ENCODE data around the gene UNC50. TPM values are rescaled to one million over a fixed set of nuclear protein-coding genes. Genes with fewer than 3 reads are reported as not detected.

UNC50 gene, protein sequence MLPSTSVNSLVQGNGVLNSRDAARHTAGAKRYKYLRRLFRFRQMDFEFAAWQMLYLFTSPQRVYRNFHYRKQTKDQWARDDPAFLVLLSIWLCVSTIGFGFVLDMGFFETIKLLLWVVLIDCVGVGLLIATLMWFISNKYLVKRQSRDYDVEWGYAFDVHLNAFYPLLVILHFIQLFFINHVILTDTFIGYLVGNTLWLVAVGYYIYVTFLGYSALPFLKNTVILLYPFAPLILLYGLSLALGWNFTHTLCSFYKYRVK
- 30.2 and 39.1 TPM in 2 replicates for total RNA-seq

DNA sequence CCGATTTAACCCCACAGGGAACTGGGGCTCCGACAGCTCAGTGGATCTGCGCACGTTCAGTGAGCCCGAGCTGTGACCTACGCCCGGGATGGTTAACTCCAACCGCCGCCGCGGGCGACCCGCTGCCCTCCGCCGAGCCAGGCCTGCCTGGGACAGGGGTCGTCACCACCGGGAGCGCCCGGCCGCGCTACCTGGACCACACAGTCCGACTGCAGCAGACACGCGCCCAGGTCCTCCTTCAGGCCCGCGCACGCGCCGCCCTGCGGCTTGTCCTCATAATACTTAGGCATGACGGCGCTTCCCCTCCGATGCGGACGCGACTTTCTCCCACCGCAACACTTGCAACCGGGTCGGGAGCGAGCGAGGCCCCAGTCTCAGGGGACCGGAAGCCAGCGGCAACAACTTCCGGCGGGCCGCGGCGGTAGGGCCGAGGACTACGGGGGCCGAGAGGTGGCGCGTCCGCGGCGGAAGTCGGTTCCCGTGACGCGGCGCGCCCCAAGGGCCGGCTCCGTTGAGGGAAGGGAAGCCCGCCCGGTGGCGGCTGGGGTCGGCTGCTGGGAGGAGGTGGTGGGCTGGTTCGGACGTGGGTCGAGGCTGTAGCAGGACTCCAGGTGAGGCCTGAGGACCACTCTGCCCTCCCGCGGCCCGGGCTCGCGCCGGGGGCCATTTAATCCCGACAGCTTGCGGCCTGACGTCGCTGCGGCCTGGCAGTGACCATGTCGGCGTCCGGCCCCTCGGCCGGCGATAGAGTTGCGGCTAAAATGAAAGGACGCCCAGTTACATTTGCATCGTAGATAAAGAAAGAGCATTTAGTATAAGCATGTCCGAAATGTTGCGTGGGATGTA lies at the start of gene UNC50, which contains the start of gene COA5:
Gene UNC50 (plus strand): TSS at position 474 of the 846 bp plus-strand sequence. CDS start 1,171 bp downstream, outside the sequence.
Gene COA5 (minus strand): TSS at position 397 of the 846 bp plus-strand sequence. CDS start 107 bp downstream, at position 290.
- peak; percentile 78 to 95 for DNase-seq (ENCODE audit: low read depth in 2 of 2)

DNA sequence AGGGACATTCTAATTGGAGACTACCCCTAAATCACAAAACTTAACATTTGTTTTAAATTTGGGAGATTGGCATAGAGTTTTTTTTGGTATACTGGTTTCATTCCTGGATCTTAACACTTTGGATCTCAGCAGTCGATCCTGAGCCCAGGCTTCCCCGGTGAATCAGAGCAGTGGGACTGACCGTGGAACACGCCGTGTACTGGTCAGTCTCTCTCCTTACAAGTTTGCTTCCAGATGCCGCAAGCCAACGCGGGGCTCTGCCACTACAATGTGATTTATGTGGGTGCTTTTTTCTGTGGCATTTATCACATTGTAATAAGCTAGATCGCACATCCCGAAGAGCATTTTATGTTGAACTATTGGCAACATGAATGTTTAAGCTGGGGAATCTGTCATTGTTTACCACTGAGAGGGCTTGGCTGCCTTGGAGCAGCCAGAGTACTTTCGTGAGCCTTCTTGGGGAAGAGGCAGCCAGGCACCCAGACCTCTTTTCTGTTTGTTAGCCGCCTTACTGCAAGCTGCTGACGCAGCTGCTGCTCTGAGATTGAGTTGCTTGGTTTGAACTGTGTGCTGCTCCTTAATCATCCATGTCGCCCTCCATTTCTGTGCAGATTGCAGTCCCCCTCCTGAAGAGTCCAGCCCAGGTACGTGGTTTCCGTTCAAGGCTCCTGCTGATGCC lies 49.4 kb upstream of the UNC50 start:
- DNase-seq (ENCODE audit: low read depth in 2 of 2) = no peak

DNA sequence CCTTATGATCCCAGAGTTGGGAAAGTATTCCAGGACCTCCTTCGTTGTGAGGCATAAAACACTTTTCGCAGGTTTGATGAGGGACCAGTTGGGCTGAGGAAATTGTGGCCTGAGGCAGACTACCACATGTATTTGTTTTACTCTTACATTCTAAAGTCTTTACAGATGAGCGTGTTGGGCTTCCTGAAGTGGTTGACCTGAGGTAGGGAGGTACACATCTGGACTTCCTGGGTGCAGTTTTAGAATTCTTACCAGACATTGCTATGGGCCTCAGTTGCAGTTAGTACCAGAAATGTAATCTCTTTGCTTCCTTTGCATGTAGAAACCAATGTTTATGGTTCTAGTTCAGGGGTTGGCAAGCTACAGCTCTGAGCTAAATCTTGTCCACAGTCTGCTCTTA lies 48.8 kb upstream of the UNC50 start:
- DNase-seq (ENCODE audit: low read depth in 2 of 2) = no peak

DNA sequence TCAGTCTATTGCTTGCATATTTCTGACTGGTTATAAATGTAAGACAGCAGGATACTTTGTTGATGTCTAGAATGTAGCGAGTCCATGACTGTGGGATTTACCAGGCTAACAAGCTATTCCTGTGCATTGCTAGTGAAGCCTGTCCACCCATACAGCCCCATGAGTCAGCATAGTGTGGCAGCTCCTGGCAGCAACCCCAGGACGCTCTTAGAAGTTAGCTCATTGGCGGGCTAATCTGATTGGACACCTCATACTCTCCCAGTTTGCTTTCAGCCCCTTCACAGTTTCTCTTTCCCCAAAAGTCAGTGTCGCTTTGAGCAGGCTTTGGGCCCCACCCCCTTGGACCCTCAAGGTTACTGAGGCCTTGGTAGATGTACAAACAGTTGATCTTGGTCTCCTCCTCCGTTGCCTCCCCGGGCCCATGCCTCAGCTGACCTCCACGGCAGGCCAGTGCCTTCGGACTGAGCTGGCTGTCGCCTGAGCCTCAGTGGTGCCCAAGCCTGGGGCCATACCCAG lies 48.1 kb upstream of the UNC50 start:
- DNase-seq (ENCODE audit: low read depth in 2 of 2) = peak in 1 of 2 donors; percentile 11

DNA sequence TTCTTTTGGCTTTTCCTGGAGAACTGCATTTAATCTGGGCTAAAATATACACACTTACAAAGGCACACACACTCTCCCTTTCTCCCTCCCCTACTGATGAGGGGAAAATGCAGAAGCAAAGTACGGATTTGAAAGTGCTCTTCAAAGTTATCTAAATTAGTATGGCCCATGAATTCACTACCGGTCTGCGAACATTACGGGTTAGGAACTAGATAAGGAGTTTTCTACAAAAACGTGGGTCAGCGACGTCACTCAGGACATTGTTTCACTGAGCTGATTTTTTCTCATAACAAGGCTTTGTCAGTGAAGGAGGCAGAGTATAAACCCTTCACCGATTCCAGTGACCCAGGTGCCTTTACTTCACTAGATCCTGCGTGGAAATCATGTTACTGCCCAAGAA lies 47.4 kb upstream of the UNC50 start:
- no peak for DNase-seq (ENCODE audit: low read depth in 2 of 2)

DNA sequence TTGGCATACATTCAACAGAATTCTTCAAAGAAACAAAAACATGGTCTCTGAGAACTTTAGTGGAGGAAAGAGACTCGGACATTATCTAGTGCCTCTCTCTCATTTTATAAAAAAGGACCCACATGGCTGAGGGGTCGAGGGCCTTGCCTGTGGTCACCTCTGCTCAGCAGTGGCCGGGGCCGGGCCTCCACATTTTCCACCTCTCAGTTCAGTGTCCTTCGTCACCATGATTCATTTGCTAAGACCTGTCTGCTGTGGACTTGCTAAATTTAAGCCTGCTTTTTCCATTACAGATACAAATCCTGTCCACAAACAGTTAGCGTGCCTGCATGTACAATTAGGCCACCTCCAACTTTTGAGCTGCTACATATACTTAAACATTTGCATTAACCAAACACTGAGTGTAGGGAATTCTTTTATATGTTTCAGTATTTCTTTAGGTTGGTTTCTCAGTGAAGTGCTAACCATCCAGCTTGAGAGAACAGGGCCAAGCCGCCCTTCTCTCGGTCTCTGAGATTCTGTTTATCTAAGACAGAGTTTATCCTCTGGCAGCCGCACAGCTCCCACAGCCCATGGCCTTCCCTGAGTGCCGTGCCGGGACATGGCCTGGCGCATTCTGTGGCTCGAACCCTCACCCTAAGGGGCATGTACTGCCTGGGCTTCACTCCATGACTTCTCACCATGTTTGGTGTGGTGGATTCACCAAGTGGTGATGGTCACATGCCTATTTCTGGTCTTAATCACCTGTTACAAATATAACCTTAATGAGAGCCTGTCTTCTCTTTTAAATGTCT lies 46.3 kb upstream of the UNC50 start:
- DNase-seq (ENCODE audit: low read depth in 2 of 2) = no peak

DNA sequence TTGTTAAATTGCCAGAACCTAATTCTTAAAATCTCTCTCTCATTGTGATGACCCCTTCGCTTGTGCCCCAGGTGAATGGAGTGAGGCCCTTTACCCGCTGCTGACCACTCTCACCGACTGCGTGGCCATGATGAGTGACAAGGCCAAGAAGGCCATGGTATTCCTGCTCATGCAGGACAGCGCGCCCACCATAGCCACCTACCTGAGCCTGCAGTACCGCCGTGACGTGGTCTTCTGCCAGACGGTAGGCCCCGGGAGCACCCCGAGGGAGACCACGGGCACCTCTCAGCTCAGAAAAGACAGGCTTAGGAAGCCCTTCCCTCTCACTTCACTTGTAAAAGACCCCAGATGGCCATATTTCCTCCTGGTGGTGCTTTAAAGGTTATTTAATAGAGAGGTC lies 45.0 kb upstream of the UNC50 start:
- DNase-seq (ENCODE audit: low read depth in 2 of 2) = no peak

DNA sequence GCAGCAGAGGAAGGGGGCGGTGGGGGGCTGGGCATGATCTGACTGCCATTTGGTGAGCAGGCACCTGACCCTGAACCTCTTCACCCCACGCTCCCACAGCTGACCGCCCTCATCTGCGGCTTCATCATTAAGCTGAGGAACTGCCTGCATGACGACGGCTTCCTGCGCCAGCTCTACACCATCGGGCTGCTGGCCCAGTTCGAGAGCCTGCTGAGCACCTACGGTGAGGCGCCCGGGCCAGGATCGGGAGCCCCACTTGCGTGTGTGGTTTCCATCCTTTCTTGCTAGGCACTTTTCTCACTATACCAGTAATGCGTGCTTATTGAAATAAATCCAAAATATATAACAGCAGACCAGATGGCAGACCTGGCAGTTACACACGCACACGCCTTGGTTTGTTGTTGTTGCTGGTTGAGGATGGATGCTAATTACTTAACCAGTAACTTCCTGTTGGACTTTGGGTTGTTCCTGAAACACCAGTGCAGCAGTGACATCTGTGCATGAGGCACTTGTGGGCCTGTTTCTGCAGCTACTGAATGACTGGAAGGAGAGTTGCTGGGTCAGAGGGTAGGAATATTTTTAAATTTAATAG lies 43.8 kb upstream of the UNC50 start:
- no peak for DNase-seq (ENCODE audit: low read depth in 2 of 2)

DNA sequence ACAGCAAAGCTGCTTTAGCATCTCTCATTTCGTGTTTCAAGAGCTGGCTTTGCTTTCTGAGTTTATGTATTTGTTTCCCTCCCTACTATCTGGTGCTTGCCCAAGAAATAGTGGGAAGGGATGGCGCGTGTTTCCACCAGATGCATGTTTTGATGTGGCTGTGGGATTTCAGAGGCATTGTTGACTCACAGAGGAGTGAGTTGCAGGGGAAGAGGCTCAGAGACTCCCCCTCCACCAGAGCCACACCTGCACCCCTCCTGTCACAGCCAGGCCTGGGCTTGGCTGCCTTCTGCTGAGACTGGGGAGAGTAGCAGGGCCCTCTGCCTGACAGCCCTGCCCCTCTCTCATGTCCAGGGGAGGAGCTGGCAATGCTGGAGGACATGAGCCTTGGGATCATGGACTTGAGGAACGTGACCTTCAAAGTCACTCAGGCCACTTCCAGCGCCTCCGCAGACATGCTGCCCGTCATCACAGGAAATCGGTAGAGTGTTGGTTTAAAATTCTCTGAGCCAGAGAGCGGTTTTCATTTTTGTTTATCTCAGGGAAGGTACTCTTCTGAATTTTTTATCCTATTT lies 43.0 kb upstream of the UNC50 start:
- no peak for DNase-seq (ENCODE audit: low read depth in 2 of 2)

DNA sequence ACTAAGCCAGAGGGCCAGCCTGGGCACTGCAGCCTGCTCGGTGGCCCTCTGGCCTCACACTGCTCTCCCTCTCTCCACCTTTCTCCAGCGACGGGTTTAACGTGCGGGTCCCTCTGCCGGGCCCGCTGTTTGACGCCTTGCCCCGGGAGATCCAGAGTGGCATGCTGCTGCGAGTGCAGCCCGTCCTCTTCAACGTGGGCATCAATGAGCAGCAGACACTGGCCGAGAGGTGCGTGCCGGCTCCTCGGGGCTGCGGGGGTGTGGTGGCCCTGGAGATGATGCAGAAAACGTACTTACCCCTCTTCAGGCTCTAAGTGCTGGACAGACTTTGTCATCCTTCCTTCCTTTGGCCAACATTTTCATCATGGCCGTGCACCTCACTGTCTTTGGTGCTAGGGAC lies 42.4 kb upstream of the UNC50 start:
- no peak for DNase-seq (ENCODE audit: low read depth in 2 of 2)

DNA sequence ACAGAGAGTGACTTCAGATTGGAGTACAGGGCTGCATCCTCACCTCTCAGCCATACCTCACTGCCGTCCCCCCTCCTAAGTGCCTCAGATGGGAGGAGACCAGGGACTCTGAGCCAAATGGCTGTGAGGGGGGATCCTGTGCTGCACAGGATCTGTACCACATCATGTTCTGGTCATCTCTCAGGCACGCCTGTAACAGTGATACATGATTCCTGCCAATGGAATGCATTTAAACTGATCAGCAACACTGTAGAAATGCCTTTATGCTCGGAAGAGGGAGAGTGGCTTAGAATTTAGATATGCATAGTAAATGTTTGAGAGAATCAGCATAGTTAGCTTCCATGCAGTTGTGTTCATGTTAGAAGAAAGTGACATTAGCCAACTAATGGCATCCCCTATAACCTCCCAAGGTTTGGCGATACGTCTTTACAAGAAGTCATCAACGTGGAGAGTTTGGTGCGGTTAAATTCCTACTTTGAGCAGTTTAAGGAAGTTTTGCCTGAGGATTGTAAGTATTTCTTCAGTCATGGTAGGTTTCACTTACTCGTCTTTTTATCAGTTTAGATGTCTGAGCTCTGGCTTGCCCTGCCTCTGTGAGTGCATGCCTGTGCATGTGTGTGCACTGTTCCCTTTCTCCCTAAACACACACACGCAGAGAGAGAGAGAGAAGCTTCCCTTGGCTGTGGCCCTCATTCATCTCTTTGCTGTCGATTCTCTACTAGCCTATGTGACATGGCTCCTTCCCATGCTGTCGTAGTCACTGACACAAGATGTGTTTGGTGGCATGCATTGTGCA lies 40.0 kb upstream of the UNC50 start:
- DNase-seq (ENCODE audit: low read depth in 2 of 2) = no peak

DNA sequence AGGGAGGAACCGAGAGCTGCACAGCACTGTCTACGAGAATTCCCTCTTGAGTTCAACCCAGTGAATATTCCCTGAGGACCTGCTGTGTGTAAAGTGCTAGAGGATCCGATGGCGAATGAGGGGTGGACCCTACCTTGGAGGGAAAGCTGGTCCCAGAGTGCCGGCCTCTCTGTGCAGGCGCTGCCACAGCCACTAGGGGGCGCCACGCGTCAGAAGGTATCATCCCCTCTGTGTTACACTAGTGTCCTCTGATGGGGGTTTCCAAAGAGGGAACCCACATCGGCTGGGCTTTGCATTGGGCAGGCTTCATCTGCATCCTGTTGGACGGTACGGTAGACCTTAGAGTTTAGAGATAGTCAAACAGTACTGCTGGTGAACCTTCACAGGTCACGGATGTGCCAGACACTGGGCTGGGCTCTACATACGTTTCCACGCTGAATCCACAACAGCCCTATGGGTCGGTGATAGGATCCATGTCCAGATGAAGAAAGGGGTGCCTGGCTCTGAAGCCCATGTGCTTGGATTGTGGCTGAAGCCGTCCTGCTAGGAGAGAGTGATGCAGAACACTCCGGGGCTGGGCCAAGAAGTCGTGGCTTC lies 39.1 kb upstream of the UNC50 start:
- DNase-seq (ENCODE audit: low read depth in 2 of 2) = peak; percentile 4 to 51

DNA sequence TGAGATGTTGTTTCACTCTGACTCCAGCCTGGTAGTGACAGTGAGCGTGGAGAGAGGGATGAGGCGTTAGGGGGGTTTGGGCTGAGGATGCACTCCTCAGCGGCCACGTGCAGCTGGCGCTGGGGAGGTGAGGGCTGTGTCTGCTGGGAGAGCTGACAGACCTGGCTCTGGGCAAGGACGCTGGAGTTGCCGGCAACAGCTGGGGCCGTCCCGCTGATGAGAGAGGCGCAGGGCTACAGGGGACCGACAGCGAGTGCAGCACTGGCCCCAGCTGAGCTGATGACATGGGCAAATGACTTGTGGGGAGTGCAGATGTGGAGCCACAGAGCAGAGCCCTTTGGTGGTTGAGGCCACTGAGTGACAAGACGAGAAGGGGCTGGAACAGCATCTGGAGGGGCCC lies 38.5 kb upstream of the UNC50 start:
- no peak for DNase-seq (ENCODE audit: low read depth in 2 of 2)

DNA sequence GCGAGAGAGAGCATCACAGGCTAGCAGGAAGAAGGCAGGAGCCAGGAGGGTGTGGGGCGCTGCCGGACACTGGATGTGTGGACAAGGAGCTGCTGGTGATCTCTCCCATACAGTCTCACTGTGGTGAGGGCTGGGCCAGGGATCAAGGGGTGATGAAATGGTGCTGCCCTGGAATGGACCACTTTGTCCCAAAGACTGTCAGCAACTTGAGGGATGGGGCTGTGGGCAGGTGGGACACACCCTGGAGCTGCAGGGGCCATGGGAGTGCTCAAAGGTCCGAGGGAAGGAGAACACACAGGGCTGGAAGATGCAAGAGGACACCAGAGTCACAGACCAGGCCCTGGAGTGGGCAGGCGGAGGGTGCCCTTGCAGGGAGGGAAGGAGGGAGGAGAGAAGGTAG lies 38.0 kb upstream of the UNC50 start:
- no peak for DNase-seq (ENCODE audit: low read depth in 2 of 2)

DNA sequence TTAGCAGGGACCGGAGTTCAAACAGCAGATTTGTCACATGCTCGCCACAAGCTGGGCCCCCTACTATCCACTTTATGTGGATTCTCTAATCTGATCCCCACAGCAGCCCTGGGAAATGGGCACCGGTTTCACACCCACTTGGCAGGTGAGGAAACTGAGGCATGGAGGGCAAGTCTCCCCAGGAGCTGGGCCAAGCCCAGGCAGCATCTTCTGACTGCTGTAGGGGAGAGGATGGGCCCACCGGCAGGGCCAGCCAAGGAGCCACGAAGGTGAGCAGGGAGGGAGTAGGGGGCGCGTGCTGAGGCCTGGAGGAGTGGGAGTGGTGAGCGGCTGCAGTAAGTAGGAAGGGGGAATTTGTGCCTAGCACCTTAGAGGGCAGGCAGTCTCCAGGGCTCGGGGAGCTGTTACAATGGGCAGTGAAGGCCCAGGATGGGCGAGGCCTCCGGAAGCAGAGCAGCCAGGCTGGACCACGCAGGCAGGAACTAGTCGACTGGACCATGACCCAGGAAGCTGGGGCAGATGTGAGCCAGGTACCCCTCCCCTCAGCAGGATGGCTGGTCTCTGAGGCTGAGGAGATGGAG lies 37.2 kb upstream of the UNC50 start:
- DNase-seq (ENCODE audit: low read depth in 2 of 2) = no peak

DNA sequence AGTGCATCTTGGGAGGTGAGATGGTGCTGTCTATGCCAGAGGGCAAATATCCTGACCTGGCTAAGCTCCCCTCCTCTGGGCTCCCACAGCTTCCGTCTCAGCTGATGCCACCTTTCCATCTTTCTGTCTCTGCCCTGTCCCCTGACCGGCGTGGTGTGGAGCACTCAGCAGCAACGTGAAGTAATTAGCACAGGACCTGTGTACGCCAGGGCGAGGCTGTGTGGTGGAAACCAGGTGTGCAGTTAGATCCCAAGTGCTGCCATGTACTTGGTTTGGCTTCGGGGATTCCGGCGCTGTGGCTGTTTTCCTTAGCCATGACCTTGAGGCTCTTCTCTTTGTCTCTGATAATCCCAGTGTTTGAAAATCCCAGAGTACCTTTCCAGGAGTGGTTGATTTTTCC lies 36.6 kb upstream of the UNC50 start:
- no peak for DNase-seq (ENCODE audit: low read depth in 2 of 2)

DNA sequence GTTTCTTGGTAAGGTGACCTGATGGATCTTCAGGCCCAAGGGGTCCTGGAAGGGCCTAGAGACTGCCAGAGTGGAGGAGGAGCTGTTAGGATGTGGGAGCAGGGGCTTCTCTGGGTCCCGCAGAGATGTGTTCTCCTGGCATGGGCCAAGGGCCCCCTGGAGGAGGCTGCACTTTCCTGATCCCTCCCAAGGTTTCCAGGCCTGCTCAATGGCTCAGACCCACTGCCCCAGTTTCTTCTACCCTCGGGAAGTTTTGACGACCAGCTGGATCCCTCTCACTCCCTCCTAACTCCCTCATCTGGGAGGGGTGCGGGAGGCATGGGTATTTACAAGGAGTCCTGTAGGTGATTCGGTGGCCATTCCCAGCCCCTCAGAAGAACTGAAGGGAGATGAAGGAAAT lies 36.2 kb upstream of the UNC50 start:
- DNase-seq (ENCODE audit: low read depth in 2 of 2) = no peak

DNA sequence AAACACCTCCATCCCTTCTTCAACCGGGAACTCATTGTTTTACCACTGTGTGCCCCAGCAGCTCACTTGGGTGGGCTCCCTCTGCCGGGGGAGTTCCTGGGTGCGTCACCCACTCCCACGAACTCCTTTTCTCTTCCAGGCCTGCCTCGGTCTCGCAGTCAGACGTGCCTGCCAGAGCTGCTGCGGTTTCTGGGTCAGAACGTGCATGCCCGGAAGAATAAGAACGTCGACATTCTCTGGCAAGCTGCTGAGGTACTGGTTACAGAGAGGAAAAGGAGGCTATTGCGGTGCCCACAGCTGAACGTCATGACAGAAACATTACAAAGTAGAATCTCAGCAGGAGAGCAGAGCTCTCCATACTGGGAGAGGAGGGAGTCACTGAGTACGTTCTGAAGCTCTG lies 35.7 kb upstream of the UNC50 start:
- DNase-seq (ENCODE audit: low read depth in 2 of 2) = no peak

DNA sequence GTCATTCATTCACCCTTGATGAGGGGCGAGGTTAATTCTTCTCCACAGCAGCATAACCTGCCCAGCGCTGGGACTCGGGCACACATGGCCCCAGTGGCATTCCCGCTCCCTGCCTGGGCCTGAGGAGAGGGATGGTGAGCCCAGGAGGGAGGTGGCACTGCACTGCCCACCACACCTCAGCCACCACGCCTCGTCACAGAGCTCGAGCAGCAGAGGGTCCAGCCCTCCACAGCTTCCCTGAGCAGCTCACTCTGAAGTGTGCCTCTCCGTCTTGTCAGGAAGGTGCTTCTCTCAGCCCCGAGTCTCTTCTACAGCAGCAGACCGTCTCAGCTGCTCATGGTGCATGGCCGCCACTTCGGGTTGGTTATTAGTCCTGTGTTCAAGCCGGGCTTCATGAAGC lies 35.0 kb upstream of the UNC50 start:
- no peak for DNase-seq (ENCODE audit: low read depth in 2 of 2)
